Stimulated activated CD4-positive, alpha-beta T cell treated with anti-CD3 and anti-CD28 coated beads, Interleukin-2, amount 100 ng/mL, for 24 hours (primary cell): ENCODE data around the gene THRSP.
"Not testable (repeated sequence)": the region's sequence is repeated elsewhere in the genome, so short reads cannot be mapped to it uniquely, and the experiment has no call there.

ENCODE experiments used
- DNase-seq, 2 donors: peaks; one replicate each; pipeline ENCODE4 v3.0.0-alpha.2; 2020

The THRSP gene

GRCh38 chr11:78039919-78040671 is 23.6 kb upstream of the THRSP start:
- peak in 1 of 2 donors; percentile 36 for DNase-seq

GRCh38 chr11:78040691-78041379 is 22.8 kb upstream of the THRSP start:
- DNase-seq: peak in 1 of 2 donors; percentile 18

- not testable (repeated sequence) for DNase-seq
Observed at GRCh38 chr11:78041380-78041719, 22.3 kb upstream of the THRSP start.

- DNase-seq: no peak
Observed at GRCh38 chr11:78041843-78042440, 21.7 kb upstream of the THRSP start.

- no peak for DNase-seq
Observed at GRCh38 chr11:78044706-78045105, 19.0 kb upstream of the THRSP start.

GRCh38 chr11:78045851-78046485 is 17.7 kb upstream of the THRSP start:
- DNase-seq: peak; percentile 81 to 85

- DNase-seq: no peak
Observed at GRCh38 chr11:78046486-78046854, 17.2 kb upstream of the THRSP start.

- DNase-seq: no peak
Observed at GRCh38 chr11:78048561-78048960, 15.1 kb upstream of the THRSP start.

- DNase-seq: no peak
Observed at GRCh38 chr11:78049348-78049747, 14.3 kb upstream of the THRSP start.

- DNase-seq: no peak
Observed at GRCh38 chr11:78050964-78051831, 12.5 kb upstream of the THRSP start.

GRCh38 chr11:78054971-78055370 is 8.7 kb upstream of the THRSP start:
- no peak for DNase-seq

GRCh38 chr11:78056093-78056492 is 7.6 kb upstream of the THRSP start:
- no peak for DNase-seq

- no peak for DNase-seq
Observed at GRCh38 chr11:78057462-78058055, 6.1 kb upstream of the THRSP start.

GRCh38 chr11:78059749-78060328 is 3.8 kb upstream of the THRSP start:
- DNase-seq: not testable (repeated sequence)

GRCh38 chr11:78060533-78060932 is 3.1 kb upstream of the THRSP start:
- no peak for DNase-seq

- no peak for DNase-seq
Observed at GRCh38 chr11:78061088-78061920, 2.4 kb upstream of the THRSP start.

- DNase-seq: no peak
Observed at GRCh38 chr11:78061921-78062311, 1.7 kb upstream of the THRSP start.

- DNase-seq: no peak
Observed at GRCh38 chr11:78062671-78063070, 990 bp upstream of the THRSP start.

- no peak for DNase-seq
Observed at GRCh38 chr11:78065203-78065602, 1.5 kb downstream of the THRSP start.

- DNase-seq: no peak
Observed at GRCh38 chr11:78066471-78066870, 2.8 kb downstream of the THRSP start.

- no peak for DNase-seq
Observed at GRCh38 chr11:78067704-78068103, 4.0 kb downstream of the THRSP start.
